GM21423 (cell line): ENCODE results near the gene NCKAP5.

ENCODE experiments used
- ATAC-seq: cut with Tn5 transposase; IDR thresholded peaks from one replicate; pipeline ENCODE4 v1.9.1; 2021; ENCODE audit warnings: mild to moderate bottlenecking, moderate library complexity; ENCODE audit not compliant: unreplicated experiment

The NCKAP5 gene

DNA sequence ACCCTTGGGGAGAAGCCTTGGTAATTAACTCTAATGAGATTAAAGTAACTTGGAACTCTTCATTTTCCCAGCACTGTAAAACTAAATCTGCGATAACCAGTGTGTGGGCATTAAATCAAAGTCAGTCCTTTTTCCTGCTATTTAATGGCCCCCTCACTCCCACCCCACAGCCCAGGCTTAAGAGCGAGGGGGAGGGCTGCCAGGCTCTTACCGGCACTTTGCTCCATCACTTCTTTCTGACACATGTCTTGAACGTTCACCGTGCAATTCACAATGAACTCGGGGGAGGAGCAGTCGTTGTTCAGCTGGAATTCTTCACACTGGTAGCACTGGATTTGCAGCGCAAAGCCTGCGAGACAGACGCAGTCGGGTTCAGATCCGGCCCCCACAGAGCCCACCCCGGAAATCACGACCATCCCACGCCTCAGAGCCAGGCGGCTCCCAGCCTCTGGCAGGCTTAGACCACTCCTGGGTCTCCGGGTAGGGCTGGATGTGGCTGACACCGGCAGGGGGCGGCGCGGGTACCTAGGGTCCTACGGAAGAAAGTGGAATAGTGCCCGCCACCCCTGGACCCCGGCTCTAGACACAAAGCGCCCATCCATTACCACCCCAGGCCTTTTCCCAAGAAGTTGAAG, 900.0 kb downstream of the NCKAP5 start:
- no peak for ATAC-seq

GRCh38 chr2:132667706-132668105, 900.6 kb downstream of the NCKAP5 start:
- ATAC-seq, result no peak

DNA sequence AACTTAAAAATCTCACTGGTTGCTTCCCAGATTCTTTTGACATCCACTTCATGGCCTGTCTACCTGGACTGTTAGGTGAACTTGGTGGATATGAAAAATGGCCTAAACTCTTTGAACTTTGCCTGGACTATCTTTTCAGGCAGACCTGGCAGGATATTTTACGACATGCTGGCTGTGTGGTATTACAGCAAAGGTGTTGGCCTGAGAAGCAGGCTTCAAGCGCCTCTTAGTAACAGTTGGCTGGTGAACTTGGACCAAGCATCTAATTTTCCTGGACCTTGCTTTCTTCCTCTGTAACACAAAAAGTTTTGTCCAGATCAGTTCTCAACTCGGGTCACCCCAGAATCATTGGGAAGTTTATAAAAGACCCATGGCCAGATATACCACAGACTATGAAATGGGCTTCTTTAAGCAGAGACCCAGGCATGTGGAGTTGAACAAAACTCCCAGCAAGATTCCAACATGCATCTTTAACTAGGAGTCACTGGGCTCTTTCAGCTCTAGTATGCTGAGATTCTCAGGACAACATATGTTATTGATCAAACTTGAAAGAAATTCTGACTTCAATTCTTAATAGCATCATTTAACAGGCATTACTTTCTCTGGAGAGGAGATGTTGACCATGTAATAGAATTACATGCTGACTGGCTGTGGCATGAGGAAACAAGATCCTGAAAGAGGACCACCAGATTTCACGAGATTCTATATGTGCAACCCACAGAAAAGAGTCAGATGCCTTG, 902.7 kb downstream of the NCKAP5 start:
- ATAC-seq, result no peak

DNA sequence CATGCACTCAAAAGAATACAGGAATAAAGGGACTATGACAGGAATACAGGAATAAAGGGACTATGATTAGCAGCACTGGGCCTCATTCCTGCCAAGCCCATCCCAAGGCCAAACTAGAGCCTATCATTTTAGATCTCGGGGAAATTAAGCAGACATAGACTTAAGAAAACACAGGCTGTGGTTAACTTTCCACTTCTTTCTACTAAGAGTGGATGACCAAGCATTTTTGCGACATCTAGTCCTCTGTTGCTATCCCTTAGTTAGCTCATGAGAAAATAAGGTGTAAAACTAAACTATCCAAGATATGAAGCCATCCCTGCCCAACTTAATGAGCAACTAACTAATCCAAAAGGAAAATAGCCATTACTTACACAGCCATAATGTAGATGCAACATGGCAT, 904.2 kb downstream of the NCKAP5 start:
- ATAC-seq, result no peak

GRCh38 chr2:132662732-132663131, 905.5 kb downstream of the NCKAP5 start:
- no peak for ATAC-seq

GRCh38 chr2:132659331-132659730, 908.9 kb downstream of the NCKAP5 start:
- ATAC-seq, result no peak

GRCh38 chr2:132656266-132656975, 911.8 kb downstream of the NCKAP5 start:
- ATAC-seq, result no peak

DNA sequence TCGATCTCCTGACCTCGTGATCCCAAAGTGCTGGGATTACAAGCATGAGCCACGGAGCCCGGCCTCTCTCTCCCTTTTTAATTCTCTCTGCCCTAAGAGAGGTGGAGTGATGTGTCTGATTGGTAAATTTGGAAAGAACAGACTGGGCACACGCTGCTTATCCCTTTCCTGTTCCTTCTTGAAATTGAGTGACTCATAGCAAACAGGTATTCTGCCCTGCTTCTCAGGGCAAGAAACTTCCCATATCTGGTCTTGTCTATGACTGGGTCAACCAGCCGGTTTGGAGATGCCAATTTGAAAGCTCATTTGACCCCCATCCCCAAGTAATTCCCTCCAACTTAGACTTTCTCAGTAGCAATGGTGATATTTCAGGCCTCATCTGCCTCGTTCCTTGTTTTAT, 913.3 kb downstream of the NCKAP5 start:
- no peak for ATAC-seq

DNA sequence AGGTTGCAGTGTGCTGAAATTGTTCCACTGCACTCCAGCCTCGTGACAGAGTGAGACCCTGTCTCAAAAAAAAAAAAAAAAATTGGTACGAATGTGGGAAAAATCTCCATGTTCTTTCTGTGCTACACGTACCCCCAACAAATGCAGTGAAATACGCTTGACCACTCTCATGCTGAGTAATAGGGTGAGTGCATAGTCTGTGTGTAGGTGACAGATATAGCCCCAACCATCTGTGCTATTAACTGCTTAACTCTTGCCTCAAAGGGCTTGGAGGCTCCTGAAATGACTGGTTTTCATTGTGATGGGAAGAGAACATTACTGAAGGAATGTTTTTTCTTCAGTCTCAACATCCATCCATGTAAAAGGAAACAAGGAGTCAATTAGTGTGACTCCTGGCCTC, 913.9 kb downstream of the NCKAP5 start:
- ATAC-seq, result no peak

GRCh38 chr2:132652474-132652873, 915.8 kb downstream of the NCKAP5 start:
- ATAC-seq, result no peak

- no peak for ATAC-seq
Observed at GRCh38 chr2:132651115-132652045, 916.9 kb downstream of the NCKAP5 start.

DNA sequence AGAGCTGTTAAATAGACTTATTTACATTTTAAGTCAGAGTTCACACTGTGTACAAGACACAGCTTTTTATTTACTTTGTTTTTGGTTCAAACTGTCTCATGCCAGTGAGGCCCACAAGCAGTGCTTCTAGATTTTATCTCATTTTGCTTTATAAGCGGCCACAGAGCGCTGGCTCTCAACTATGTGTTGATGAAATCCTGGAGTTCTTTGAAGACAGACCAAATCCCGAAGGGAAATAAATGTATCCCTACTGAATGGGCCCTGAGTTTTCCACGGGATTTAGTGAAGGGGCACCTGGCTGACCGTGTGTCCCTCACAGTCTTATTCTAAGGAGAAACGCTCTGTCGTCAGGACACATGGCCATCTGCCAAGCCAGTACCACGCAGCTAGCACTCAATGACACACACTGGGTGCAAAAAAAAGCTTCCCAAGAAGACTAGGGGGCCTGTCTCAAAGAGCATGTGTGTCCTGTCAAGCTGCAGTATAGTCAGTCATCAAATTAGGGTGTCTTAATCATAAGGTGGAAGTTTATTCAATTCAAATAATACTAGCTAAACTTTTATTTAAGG, 921.6 kb downstream of the NCKAP5 start:
- no peak for ATAC-seq

DNA sequence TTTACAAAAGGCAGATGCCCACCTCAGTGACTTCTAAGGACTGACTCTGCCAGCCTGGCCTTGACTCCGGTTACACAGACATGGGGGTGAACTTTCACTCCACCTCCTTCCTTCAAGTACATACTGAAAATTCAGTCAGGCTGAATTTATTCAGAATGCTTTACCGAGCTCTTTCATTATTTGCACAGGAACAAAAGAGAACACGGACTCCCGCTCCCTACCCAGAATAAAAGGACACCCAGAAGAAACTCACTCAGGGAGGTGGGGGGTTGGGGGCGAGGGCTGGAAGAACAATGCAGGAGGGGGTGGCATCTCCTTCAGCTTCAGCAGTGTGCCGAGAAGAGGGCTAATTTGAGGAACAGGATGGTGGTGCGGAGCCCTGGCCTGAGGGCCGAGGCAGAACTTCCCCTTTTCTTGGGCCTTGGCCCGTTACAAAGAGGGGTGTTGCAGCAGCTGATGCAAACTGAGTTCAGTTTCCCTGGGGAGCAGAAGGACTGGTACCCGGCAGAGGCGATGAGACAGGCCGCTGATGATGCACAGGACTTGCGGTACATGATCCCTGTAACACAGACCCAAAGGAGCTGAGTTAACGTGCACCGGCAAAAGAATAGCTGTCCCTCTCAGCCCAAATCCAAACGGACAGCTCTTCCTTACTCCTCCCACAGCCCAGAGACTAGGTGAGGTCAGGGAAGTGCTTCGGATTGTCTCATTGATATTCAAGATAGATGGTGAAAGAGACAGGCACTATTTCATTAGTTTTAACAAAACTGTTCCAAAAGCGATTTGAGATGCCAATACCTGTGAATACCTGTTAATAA, 922.3 kb downstream of the NCKAP5 start:
- no peak for ATAC-seq

- no peak for ATAC-seq
Observed at GRCh38 chr2:132645176-132645575, 923.1 kb downstream of the NCKAP5 start.

DNA sequence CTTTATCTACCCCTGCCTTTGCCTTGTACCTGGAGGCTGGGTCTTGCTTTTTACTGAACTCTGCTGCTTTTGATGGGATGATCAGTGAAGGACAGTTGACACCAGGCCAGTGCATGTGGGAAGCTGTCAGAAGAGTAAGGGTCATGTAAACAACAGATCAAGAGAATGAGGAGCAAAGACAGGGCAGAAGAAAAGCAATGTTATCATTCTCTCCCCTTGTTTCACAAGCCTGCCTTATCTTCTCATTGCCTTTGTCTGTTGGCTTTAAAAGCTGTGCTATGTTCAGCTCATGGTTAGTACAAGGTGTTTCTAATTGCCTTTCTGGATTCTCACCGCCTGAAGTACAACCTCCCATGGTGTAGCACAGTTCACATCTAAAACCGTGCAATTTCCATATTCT, 925.8 kb downstream of the NCKAP5 start:
- ATAC-seq, result no peak

GRCh38 chr2:132641819-132642218, 926.4 kb downstream of the NCKAP5 start:
- ATAC-seq, result no peak

GRCh38 chr2:132640116-132640515, 928.1 kb downstream of the NCKAP5 start:
- no peak for ATAC-seq

DNA sequence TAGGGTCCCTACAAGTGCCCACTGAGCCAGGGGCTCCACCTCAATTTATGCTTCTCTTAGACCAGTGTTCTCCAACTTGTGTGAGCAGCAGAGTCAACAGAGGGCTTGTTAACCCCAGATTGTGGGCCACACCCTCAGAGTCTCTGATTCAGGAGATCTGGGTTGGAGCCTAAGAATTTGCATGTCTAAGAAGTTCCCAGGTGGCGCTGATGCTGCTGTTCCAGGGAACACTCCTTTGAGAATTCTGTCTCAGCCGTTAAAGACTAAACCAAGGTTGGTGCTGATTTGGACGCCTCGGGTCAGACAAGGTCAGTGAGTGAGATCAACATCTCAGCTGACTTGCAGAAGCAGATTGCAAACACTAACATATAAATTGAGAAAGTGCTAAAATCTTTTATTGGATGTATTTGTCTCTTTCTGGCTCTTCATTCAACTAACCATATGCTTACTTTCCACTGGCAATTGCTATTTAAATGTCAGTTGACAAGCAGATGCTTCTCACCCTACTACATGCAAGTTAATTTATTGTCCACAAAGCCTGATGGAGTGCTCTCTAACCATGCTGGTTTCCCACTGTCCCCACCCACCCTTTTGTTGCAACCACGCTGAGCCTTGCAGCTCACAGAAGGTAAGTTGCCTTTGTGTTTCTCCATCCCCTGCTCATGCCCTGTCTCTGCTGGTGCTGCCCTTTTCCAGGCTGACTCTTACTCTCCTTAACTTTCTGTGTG, 929.8 kb downstream of the NCKAP5 start:
- ATAC-seq, result no peak

DNA sequence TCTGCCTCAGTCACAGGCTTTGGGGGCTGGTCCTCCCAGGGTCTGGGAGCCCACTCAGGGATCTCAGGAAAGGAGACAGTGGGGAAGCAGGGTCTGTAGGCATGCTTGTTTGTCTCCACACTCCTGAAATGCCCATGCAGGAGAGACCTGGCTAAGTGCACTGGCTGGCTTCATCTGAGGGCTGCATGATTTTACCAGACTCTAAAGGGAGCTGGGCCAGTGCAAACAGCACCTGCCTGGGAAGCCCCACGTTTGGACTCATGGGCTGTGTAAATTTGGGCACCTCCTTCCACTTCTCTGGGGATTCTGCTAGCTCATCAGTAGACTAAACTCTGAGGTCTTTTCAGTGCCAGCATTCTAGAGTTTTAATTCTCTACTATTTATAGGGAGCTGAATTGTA, 931.9 kb downstream of the NCKAP5 start:
- ATAC-seq, result no peak
